Stimulated activated CD8-positive, alpha-beta memory T cell treated with anti-CD3 and anti-CD28 coated beads, Interleukin-4, amount 100 ng/mL, for 24 hours (primary cell): Measurements from ENCODE around the gene TROAP.
"Not testable (repeated sequence)": the region's sequence is repeated elsewhere in the genome, so short reads cannot be mapped to it uniquely, and the experiment has no call there.

Experiments used
- DNase-seq: peaks from one replicate; pipeline ENCODE4 v3.0.0-alpha.2; 2020; ENCODE audit warnings: low read depth

The TROAP gene

GRCh38 chr12:49294086-49294803 is 28.8 kb upstream of the TROAP start:
- DNase-seq: no peak

- no peak for DNase-seq
Observed at GRCh38 chr12:49294804-49295081, 28.3 kb upstream of the TROAP start.

GRCh38 chr12:49295082-49295936 is 27.7 kb upstream of the TROAP start, which contains the start of gene PRPH:
Gene PRPH, plus strand, starts transcription at chr12:49295147. Its CDS starts 54 bp downstream, at chr12:49295201.
- no peak for DNase-seq

- peak; percentile 47 for DNase-seq
Observed at GRCh38 chr12:49296034-49296835, 26.8 kb upstream of the TROAP start.

- no peak for DNase-seq
Observed at GRCh38 chr12:49296836-49297694, 26.0 kb upstream of the TROAP start.

- DNase-seq: no peak
Observed at GRCh38 chr12:49297695-49298060, 25.4 kb upstream of the TROAP start.

GRCh38 chr12:49298160-49298559 is 24.9 kb upstream of the TROAP start:
- DNase-seq: no peak

- no peak for DNase-seq
Observed at GRCh38 chr12:49301760-49302159, 21.3 kb upstream of the TROAP start.

GRCh38 chr12:49304161-49304560 is 18.9 kb upstream of the TROAP start:
- DNase-seq: no peak

GRCh38 chr12:49305762-49306510 is 17.1 kb upstream of the TROAP start:
- DNase-seq: no peak

GRCh38 chr12:49309386-49309785 is 13.7 kb upstream of the TROAP start:
- DNase-seq: no peak

- not testable (repeated sequence) for DNase-seq
Observed at GRCh38 chr12:49310451-49311000, 12.5 kb upstream of the TROAP start.

GRCh38 chr12:49314811-49315210 is 8.2 kb upstream of the TROAP start:
- no peak for DNase-seq

GRCh38 chr12:49317118-49317517 is 5.9 kb upstream of the TROAP start:
- DNase-seq: not testable (repeated sequence)

GRCh38 chr12:49320411-49321103 is 2.5 kb upstream of the TROAP start:
- DNase-seq: not testable (repeated sequence)

- no peak for DNase-seq
Observed at GRCh38 chr12:49322367-49322707, 718 bp upstream of the TROAP start.

- no peak for DNase-seq
Observed at GRCh38 chr12:49323524-49324097, 556 bp downstream of the TROAP start.

GRCh38 chr12:49325606-49326005 is 2.6 kb downstream of the TROAP start:
- no peak for DNase-seq

- no peak for DNase-seq
Observed at GRCh38 chr12:49327368-49327767, 4.3 kb downstream of the TROAP start.

- no peak for DNase-seq
Observed at GRCh38 chr12:49327887-49328286, 4.8 kb downstream of the TROAP start.
